ENCODE results near the gene DTX1. TPM values are rescaled to one million over a fixed set of nuclear protein-coding genes. Genes with fewer than 3 reads are reported as not detected.

The DTX1 gene
- total RNA-seq, 4 donors from 2014 or later, result 17.3 to 38.1 (median 25.4) TPM

GRCh38 chr12:113142173-113142885 is 85.8 kb downstream of the DTX1 start:
- no peak overlapping the region for H3K4me3 ChIP-seq
- peaks cover 0 to 5% (median 0%) of the 10 kb centered on the region in 4 donors for H3K4me1 ChIP-seq
- 33 to 37% methylated on average over 16 to 17 of the region's 17 CpGs for WGBS, 2 donors
- no peaks in the 10 kb centered on the region for H3K27me3 ChIP-seq
- TF ChIP-seq POLR2A (IDR thresholded peaks at IDR 0.05) (no peak), EP300 (IDR thresholded peaks at IDR 0.05) (peak in 1 of 2 donors; percentile 45), CTCF (IDR thresholded peaks at IDR 0.05) (no peak)
- peak overlapping the region; percentile 7 to 79 (median 48) for H3K27ac ChIP-seq
- no peaks in the 10 kb centered on the region for H3K36me3 ChIP-seq
- DNase-seq (ENCODE audit: low spot score in 2 of 2), result peak in 1 of 2 donors; percentile 22
- peaks cover 0 to 10% (median 0%) of the 10 kb centered on the region in 4 donors for H3K9me3 ChIP-seq

- H3K4me3 ChIP-seq, result no peak overlapping the region
- peak overlapping the region; percentile 7 to 79 (median 48) for H3K27ac ChIP-seq
- H3K9me3 ChIP-seq, result peaks cover 0 to 15% (median 0%) of the 10 kb centered on the region in 4 donors
- 56 to 66% methylated on average over 5 of the region's 5 CpGs for whole genome bisulfite sequencing, 2 donors
- peaks cover 0 to 5% (median 0%) of the 10 kb centered on the region in 4 donors for H3K4me1 ChIP-seq
- H3K27me3 ChIP-seq, result no peaks in the 10 kb centered on the region
- no peak for DNase-seq (ENCODE audit: low spot score in 2 of 2)
- TF ChIP-seq POLR2A (IDR thresholded peaks at IDR 0.05) (no peak), CTCF (IDR thresholded peaks at IDR 0.05) (no peak), EP300 (IDR thresholded peaks at IDR 0.05) (no peak)
- H3K36me3 ChIP-seq, result no peaks in the 10 kb centered on the region
These were observed 86.4 kb downstream of the DTX1 start for GRCh38 chr12:113142886-113143332.

- no peak for TF ChIP-seq POLR2A (IDR thresholded peaks at IDR 0.05)
- no peak for TF ChIP-seq EP300 (IDR thresholded peaks at IDR 0.05)
- TF ChIP-seq CTCF (IDR thresholded peaks at IDR 0.05), result no peak
- Histone ChIP-seq H3K27ac (no peak overlapping the region), H3K4me1 (peaks cover 0 to 5% (median 0%) of the 10 kb centered on the region in 4 donors), H3K36me3 (no peaks in the 10 kb centered on the region), H3K9me3 (peaks cover 0 to 18% (median 0%) of the 10 kb centered on the region in 4 donors), H3K4me3 (no peak overlapping the region), H3K27me3 (no peaks in the 10 kb centered on the region)
- 91 to 92% methylated on average over 8 of the region's 8 CpGs for WGBS, 2 donors
- DNase-seq (ENCODE audit: low spot score in 2 of 2), result no peak
These were observed 87.4 kb downstream of the DTX1 start for GRCh38 chr12:113143959-113144358.

- Histone ChIP-seq H3K27ac (no peak overlapping the region), H3K4me3 (no peak overlapping the region), H3K9me3 (peaks cover 0 to 18% (median 0%) of the 10 kb centered on the region in 4 donors), H3K27me3 (no peaks in the 10 kb centered on the region), H3K36me3 (no peaks in the 10 kb centered on the region), H3K4me1 (peaks cover 0 to 12% (median under 1%) of the 10 kb centered on the region in 4 donors)
- TF ChIP-seq CTCF (IDR thresholded peaks at IDR 0.05), result no peak
- TF ChIP-seq EP300 (IDR thresholded peaks at IDR 0.05), result no peak
- DNase-seq (ENCODE audit: low spot score in 2 of 2), result no peak
- WGBS, 2 donors, result 62 to 68% methylated on average over 5 of the region's 5 CpGs
These were observed 88.3 kb downstream of the DTX1 start for GRCh38 chr12:113144806-113145205.

Measured in tibial nerve (tissue), 4 donors.